GM19372 (cell line): ENCODE data around the gene EFL1.

Experiments
- ATAC-seq: cut with Tn5 transposase; IDR thresholded peaks from one replicate; pipeline ENCODE4 v1.9.1; 2021; ENCODE audit warnings: mild to moderate bottlenecking, low read depth, moderate library complexity; ENCODE audit not compliant: unreplicated experiment

EFL1 gene

DNA sequence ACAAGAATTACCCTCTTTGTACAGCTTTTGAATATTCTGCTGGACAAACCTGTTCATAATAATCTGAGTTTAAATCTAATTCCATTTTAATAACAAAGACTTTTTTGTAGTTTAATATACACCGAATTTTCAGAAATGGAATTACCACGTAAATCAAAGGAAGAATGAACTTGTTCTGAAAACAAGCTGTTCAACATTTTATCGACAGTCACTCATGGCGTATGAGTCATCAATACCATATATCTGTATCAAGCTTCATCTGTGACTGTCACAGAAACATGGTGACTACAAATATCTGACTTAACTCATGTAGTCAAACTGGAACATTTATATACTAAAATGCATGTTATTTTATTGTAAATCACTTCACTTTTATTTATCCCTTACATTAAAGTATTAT is 90.0 kb downstream of the EFL1 start:
- no peak for ATAC-seq

GRCh38 chr15:82168757-82169156 is 93.8 kb downstream of the EFL1 start:
- no peak for ATAC-seq

GRCh38 chr15:82168296-82168695 is 94.2 kb downstream of the EFL1 start:
- no peak for ATAC-seq

- no peak for ATAC-seq
Measured at GRCh38 chr15:82165948-82166376, 96.6 kb downstream of the EFL1 start.

DNA sequence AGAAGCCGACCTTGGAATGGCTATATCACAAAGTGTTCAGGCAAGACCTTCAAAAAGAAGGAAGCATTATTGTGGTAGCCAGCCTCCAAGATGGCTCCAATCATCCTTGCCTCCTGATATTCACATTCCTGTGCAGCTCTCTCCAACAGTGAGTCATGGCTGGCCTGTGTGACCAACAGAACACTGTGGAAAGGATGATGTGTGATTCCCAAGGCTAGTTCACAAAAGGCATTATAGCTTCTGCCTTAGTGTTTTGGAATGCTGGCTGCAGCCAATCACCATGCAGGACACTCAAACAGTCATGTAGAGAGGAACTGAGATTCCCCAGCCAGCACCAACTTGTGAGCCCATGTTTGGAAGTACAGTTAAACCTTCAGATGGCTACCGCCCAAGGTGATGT is 102.6 kb downstream of the EFL1 start:
- no peak for ATAC-seq

GRCh38 chr15:82158811-82159210 is 103.7 kb downstream of the EFL1 start:
- no peak for ATAC-seq

DNA sequence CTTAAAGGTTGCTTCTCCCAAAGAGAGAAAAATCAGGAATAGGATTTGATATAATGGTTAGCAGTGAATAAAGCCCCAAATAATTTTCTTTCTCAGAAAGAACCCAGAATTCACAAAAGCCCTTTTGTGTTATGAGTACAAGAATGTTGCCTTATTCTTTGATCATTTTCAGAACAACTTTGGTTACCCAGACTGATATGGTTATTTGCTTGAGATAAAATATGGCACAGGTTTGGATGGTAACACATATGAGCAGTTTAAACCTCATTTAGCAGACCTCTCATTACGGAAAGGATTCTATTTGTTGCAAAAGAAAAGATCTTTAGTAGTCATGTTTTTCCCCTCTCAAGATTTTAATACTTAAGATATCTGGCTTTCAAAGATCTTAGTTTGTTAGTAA is 111.9 kb downstream of the EFL1 start:
- no peak for ATAC-seq

- ATAC-seq: no peak
Measured at GRCh38 chr15:82146990-82147461, 115.5 kb downstream of the EFL1 start.

- ATAC-seq: no peak
Measured at GRCh38 chr15:82146576-82146975, 116.0 kb downstream of the EFL1 start.

DNA sequence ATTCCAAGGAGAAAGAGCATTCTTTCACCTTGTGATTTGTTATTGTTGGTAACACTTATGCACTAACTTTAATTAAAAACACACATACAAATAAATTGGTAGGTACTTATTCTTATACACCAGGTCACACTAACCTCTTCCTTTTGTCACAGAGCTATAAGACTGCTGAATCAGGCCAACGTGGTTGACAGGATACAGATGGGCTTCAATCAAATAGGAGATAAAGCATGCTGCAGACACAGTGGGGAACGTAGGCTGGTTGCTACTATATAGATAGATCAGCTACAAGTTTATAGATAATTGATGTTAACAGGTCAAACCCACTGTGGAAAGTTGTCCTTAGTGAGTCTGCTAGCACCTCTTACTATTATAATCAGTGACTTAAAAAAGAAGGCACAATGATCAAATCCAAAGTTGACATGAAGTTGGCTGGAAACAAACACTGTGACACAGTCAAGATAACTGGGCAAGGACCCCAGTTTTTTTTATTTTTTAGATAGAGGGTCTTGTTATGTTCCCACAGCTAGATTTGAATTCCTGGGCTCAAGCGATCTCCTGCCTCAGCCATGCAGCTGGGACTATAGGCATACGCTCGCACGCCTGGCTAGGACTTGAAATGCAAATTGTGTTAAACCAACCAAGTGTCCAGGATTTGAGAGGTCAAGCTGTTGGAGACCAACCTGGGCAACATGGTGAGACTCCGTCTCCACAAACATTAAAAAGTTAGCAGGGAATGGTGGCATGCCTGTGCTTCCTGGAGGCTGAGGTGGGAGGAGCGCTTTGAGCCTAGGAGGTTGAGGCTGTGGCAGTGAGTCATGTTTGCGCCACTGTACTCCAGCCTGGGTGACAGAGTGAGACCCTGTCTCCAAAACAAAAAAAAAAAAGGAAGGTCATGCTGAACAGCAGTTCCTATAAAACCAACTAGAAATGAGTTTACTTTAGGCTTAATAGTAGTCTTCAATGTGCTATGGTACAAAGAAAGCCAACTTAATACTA is 118.8 kb downstream of the EFL1 start:
- ATAC-seq: no peak

DNA sequence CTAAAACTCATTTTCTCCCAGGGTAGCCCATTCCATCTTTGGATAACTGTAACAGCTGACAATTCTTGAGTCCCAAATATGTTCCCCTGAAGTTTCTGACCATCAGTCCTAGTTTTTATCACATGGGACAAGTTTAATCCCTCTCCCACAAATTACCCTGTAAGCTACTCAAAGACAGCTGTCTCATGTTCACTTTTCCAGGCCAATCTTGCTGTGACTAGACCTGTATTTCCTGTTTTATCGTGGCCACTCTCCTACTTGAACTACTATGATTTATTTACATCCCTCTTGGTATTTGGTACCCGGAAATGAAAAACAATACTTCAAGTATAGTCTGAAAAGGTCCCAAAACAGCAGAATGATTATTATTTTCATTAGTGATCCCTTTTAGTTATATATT is 121.6 kb downstream of the EFL1 start:
- no peak for ATAC-seq

DNA sequence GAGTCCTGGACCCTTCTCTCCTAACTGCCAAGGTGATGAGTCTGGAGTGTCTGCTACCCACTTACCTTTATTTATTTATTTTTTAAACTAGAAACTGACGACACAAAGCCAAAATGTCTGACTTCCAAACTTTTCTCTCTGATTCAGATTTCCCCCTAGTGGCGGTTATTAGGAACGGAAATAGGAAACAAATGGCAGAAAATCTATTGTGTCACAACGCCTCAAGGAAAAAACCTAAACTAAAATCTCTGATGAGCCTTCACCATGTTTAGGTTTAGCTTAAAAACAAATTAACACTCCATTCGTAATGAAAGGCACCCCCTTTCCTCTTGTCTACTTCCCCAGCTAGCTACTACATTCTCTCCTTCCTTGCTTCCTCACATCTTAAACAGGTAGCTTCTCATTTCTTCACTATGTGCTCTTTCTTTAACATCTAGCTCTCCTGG is 122.7 kb downstream of the EFL1 start:
- no peak for ATAC-seq

GRCh38 chr15:82138306-82138705 is 124.2 kb downstream of the EFL1 start:
- no peak for ATAC-seq

- ATAC-seq: no peak
Measured at GRCh38 chr15:82137261-82137660, 125.3 kb downstream of the EFL1 start.

DNA sequence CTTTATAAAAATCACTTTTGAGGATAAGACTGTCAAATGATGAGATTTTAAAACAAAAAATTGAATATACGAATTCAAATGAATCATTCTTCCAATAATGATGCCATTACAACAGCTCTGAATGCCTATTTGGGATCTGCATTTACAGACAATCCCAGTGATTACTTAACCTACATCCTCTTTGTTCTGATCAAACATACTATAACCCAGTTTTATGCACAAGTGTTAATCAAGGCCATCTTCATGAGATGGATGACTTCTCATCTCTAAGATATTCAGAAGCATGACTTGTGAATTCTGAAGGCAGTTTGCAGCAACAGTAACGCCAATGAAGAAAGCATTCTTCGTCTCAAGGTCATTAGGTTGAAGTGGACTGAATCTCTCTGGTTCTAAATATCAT is 126.4 kb downstream of the EFL1 start:
- ATAC-seq: no peak

DNA sequence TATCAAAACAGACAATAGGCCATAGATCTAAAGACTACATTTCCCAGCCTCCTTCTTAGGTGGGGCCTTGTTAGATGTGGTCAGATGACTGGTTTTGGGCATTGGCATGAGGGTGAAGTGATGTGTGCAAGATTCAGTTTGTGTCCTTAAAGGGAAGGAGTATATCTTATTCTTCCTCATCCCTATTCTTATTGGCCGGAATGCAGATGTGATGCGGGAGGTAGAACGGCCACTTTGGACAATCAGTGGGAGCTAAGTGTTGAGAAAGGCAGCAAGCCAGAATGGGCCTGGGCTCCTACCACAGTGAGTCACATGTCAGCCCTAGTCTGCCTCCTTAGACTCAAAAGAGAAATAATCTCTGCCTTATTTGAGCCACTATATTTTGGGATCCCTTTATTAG is 126.9 kb downstream of the EFL1 start:
- ATAC-seq: no peak

- ATAC-seq: no peak
Measured at GRCh38 chr15:82134461-82134860, 128.1 kb downstream of the EFL1 start.

- no peak for ATAC-seq
Measured at GRCh38 chr15:82133251-82133650, 129.3 kb downstream of the EFL1 start.

DNA sequence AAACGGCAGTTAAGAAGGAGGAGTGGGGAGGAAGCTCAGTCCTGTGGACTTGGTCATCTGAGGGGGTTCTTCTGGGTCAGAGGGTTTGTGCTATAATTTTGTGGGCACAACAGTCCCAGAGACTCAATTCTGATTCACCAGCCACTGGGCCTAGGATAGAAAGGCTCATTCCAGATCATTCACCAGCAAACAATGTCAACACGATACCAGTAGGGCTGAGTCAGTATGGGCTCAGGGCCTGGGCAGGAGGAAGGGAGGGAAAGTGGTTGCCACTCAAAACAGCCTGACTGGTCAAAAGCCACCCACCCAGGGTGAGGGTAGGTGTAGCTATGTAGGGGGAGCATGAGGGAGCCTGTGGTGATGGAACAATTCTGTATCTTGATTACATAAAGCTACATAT is 129.8 kb downstream of the EFL1 start:
- no peak for ATAC-seq

DNA sequence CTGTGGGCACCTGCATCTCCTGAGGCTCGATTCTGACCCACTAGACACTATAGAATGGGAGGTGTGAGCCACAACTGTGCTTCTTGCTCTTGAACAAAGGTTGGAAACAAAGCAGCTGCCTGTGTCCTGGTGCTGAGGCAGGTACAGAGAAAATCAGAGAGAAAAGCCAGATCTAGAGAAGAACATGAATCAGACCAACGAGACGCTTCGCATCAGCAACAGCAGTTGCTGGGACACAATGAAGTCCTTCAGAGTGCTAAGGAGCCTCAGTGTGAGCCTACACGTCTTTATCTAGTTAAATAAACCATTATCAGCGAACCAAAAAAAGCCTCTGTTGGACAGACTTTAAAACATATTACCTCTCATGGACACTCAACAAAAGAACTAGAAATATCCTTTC is 130.4 kb downstream of the EFL1 start:
- ATAC-seq: no peak

DNA sequence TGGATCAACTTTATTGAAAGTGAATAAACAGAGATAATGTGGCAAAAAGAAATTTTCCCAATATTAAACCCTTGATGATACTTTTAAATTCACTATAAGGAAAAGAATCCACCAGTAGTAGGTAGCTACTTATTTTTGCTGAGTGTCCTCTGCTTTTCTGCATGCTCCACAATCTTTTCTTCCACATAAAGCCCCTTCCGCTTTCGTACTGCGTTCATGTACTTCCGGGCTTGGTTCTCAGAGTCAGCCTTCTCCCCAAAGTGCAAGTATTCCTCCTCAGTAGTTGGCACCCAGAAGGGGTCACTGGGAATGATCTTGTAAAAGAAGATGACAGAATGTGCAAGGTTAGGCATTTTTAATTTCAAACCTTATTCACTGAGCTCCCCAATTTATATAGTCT is 132.3 kb downstream of the EFL1 start:
- no peak for ATAC-seq

DNA sequence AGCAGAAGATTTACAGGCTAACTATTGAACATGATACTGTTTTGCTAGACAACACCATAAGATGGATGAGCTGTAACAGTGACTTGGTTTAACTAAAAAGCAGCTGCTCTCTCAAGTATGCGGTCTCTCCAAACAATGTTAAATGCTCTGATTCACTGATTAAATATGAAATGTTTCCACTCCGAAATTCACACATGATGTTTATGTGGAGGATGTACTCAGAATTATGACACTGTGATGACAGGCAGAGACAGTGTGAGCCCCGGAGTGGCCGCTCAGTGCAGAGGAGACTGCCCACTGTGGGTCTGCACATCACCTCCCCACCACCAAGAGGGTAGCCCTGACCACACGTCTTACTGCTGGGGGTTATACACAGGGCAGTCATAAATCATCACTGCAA is 132.8 kb downstream of the EFL1 start:
- no peak for ATAC-seq
